SH-SY5Y (cell line): ENCODE results near the gene LYRM2.

Experiments used
- GATA2 ChIP-seq: IDR thresholded peaks from 2 replicates; pipeline ENCODE4 v1.6.1; 2011; ENCODE audit warnings: mild to moderate bottlenecking, low read depth, low read length
- GATA3 ChIP-seq: IDR thresholded peaks from 2 replicates; pipeline ENCODE4 v1.6.1; 2011; ENCODE audit warnings: low read depth, mild to moderate bottlenecking, low read length, moderate library complexity

- TF ChIP-seq GATA2 (no peak), GATA3 (no peak)
Measured at GRCh38 chr6:89527634-89528033, 110.9 kb downstream of the LYRM2 start.
